Measurements from ENCODE around the gene FAM181A.

DNA sequence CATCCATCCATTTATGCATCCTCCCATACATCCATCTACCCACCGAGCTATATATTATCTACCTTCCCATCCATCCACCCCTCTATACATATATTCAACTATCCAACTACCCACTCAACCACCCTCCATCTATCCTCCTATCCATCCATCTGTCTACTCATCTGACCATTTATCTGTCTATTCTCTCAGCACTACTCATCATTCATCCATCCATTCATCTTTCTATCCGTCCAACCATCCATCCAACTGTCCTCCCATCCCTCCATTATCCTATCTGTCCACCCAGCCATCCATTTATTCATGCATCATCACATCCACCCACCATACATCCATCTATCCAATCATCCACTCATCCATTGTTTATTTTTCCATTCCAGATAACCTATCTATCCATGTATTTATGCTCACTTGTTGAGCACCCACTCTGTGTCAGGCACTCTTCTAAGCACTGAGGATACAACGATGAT, 37.7 kb downstream of the FAM181A start:
- no peak for TF ChIP-seq EZH2 (IDR thresholded peaks at IDR 0.05; ENCODE audit: insufficient read depth, poor library complexity, severe bottlenecking)
- no peak for TF ChIP-seq EZH2phosphoT487 (IDR thresholded peaks at IDR 0.05; ENCODE audit: insufficient read depth, low read depth)
